Bronchial epithelial cell (primary cell): ENCODE results near the gene PI4KA. TPM values are rescaled to one million over a fixed set of nuclear protein-coding genes. Genes with fewer than 3 reads are reported as not detected.

Experiments
- DNase-seq: peaks from one replicate; pipeline ENCODE4 v3.0.0-alpha.2; 2010; ENCODE audit warnings: low read depth
- FAIRE-seq: peaks from 2 replicates; lab custom pipeline; 2011; peaks lifted over from hg19 to GRCh38; lab: Jason Lieb, UNC
- H3K27me3 ChIP-seq: 2 replicates; pipeline ENCODE4 v1.5.1; 2011; ENCODE audit warnings: low read length; ENCODE audit not compliant: control insufficient read depth, insufficient read depth
- H3K36me3 ChIP-seq: 2 replicates; pipeline ENCODE4 v1.5.1; 2011; ENCODE audit warnings: low read length; ENCODE audit not compliant: control insufficient read depth, insufficient read depth
- H3K4me3 ChIP-seq: 2 replicates; pipeline ENCODE4 v1.5.1; 2011; ENCODE audit warnings: mild to moderate bottlenecking, low read depth, low read length, control low read depth
- total RNA-seq: library from RNA; depleted of rRNA; stranded (reverse); fragments of >200 nt; gene quantifications from 2 replicates; pipeline ENCODE4 v1.2.1, GENCODE V29; 2014
- TF ChIP-seq, protein P1 (sequence below): IDR thresholded peaks from 2 replicates; pipeline ENCODE4 v1.5.1; 2011; ENCODE audit warnings: mild to moderate bottlenecking, moderate library complexity, low read length, control low read depth, inconsistent platforms; ENCODE audit not compliant: insufficient read depth, severe bottlenecking

The PI4KA gene
- total RNA-seq, 1 donor from 2014 or later, result 9.5 TPM

GRCh38 chr22:20661473-20661872 lies 197.1 kb downstream of the PI4KA start:
- Histone ChIP-seq H3K36me3 (no peaks in the 10 kb centered on the region), H3K27me3 (no peaks in the 10 kb centered on the region), H3K4me3 (no peak overlapping the region)
- FAIRE-seq (no peak), DNase-seq (no peak)
- TF ChIP-seq, protein P1, sequence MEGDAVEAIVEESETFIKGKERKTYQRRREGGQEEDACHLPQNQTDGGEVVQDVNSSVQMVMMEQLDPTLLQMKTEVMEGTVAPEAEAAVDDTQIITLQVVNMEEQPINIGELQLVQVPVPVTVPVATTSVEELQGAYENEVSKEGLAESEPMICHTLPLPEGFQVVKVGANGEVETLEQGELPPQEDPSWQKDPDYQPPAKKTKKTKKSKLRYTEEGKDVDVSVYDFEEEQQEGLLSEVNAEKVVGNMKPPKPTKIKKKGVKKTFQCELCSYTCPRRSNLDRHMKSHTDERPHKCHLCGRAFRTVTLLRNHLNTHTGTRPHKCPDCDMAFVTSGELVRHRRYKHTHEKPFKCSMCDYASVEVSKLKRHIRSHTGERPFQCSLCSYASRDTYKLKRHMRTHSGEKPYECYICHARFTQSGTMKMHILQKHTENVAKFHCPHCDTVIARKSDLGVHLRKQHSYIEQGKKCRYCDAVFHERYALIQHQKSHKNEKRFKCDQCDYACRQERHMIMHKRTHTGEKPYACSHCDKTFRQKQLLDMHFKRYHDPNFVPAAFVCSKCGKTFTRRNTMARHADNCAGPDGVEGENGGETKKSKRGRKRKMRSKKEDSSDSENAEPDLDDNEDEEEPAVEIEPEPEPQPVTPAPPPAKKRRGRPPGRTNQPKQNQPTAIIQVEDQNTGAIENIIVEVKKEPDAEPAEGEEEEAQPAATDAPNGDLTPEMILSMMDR, result no peak

DNA sequence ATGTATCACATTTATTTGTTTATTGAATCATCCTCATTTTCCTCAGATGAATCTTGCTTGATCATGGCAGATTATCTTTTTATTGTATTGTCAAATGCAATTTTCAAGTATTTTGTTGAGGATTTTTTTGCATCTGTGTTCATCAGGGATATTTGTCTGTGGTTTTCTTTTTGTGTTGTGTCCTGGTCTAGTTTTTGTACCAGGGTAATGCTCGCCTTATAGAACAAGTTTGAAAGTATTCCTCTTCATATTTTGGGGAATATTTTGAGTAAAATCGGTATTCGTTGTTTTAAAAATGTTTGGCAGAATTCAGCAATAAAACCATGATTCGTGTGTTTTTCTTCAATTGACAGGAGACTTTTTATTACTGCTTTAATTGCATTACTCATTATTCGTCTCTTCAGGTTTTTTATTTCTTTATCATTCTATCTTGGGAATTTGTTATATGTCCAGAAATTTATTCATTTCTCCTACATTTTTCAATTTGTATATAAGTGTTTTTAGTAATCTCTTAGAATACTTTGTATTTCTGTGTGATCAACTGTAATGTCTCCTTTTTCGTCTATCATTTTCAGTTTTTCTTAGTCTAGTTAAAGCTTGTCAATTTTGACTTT lies 198.1 kb downstream of the PI4KA start:
- TF ChIP-seq, protein P1, result no peak
- no peaks in the 10 kb centered on the region for H3K27me3 ChIP-seq
- FAIRE-seq (no peak), DNase-seq (no peak)
- H3K36me3 ChIP-seq, result no peaks in the 10 kb centered on the region
- no peak overlapping the region for H3K4me3 ChIP-seq

DNA sequence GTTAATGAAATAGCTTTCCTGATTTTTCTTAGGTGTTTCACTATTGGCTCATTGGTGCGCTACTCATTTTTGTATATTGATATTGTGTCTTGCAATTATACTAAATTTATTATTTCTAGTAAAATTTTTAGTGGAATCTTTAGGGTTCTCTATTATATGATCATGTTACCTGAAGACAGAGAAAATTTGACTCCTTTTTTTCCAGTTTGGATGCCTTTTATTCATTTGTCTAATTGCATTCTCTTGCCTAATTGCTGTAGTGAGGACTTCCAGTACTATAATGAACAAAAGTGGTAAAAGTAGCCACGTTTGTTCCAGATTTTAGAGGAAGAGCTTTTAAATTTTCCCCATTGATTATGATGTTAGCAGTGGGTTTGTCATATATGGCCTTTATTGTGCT lies 198.7 kb downstream of the PI4KA start:
- Histone ChIP-seq H3K27me3 (no peaks in the 10 kb centered on the region), H3K4me3 (no peak overlapping the region), H3K36me3 (no peaks in the 10 kb centered on the region)
- TF ChIP-seq, protein P1, result no peak
- FAIRE-seq, result no peak
- no peak for DNase-seq

- TF ChIP-seq, protein P1, result no peak
- no peak for DNase-seq
- no peaks in the 10 kb centered on the region for H3K27me3 ChIP-seq
- H3K4me3 ChIP-seq, result no peak overlapping the region
- no peaks in the 10 kb centered on the region for H3K36me3 ChIP-seq
- FAIRE-seq, result no peak
These were observed 199.4 kb downstream of the PI4KA start for GRCh38 chr22:20659258-20659657.

- Histone ChIP-seq H3K27me3 (no peaks in the 10 kb centered on the region), H3K4me3 (no peak overlapping the region), H3K36me3 (no peaks in the 10 kb centered on the region)
- DNase-seq, result no peak
- TF ChIP-seq, protein P1, result no peak
- FAIRE-seq, result no peak
These were observed 200.0 kb downstream of the PI4KA start for GRCh38 chr22:20658433-20659222.
